SU-DHL-6 (cell line): Measurements from ENCODE around the gene LYPD6.

Experiments used
- H2AFZ ChIP-seq: fragments of 200-600 bp; sonication (generic); 2 replicates; pipeline ENCODE4 v1.6.1; 2014; ENCODE audit warnings: low read depth, mild to moderate bottlenecking, moderate library complexity, mixed read lengths, antibody characterized with exemption, low read length; ENCODE audit not compliant: severe bottlenecking
- H3F3A ChIP-seq: fragments of 200-600 bp; shearing (Covaris generic); 2 replicates; pipeline ENCODE4 v1.6.0; 2016; ENCODE audit warnings: antibody characterized with exemption, mild to moderate bottlenecking; ENCODE audit not compliant: insufficient read depth
- H3K27ac ChIP-seq: fragments of 200-600 bp; sonication (generic); 2 replicates; pipeline ENCODE4 v1.5.1; 2016; ENCODE audit warnings: low read depth, mild to moderate bottlenecking, low read length, moderate library complexity, mixed read lengths
- H3K27me3 ChIP-seq: fragments of 200-600 bp; sonication (generic), shearing (Covaris generic); 2 replicates; pipeline ENCODE4 v1.6.0; 2014; ENCODE audit warnings: mild to moderate bottlenecking, low read length
- H3K36me3 ChIP-seq: fragments of 200-600 bp; sonication (generic); 2 replicates; pipeline ENCODE4 v1.6.1; 2014; ENCODE audit warnings: mild to moderate bottlenecking, low read length, mixed read lengths
- H3K4me2 ChIP-seq: fragments of 300-600, 200-600 bp; shearing (Covaris generic), sonication (generic); 2 replicates; pipeline ENCODE4 v1.6.0; 2014; ENCODE audit warnings: low read length, low read depth, mild to moderate bottlenecking; ENCODE audit not compliant: poor library complexity, severe bottlenecking
- H3K4me3 ChIP-seq: fragments of 200-600 bp; sonication (generic); 2 replicates; pipeline ENCODE4 v1.5.1; 2014; ENCODE audit warnings: antibody characterized with exemption, low read length, mild to moderate bottlenecking, mixed read lengths; ENCODE audit not compliant: insufficient read depth, poor library complexity, severe bottlenecking
- H3K79me2 ChIP-seq: fragments of 200-600 bp; sonication (generic); 2 replicates; pipeline ENCODE4 v1.6.1; 2014; ENCODE audit warnings: mild to moderate bottlenecking, low read length, moderate library complexity; ENCODE audit not compliant: insufficient read depth
- H3K9ac ChIP-seq: fragments of 200-600 bp; sonication (generic); 2 replicates; pipeline ENCODE4 v1.7.0; 2014; ENCODE audit warnings: mild to moderate bottlenecking, low read length
- H3K9me2 ChIP-seq: fragments of 200-600 bp; sonication (generic); replicated peaks from 2 replicates; pipeline ENCODE4 v1.6.1; 2014; ENCODE audit warnings: low read length; ENCODE audit not compliant: insufficient read depth
- H3K9me3 ChIP-seq: fragments of 200-600 bp; sonication (generic); 2 replicates; pipeline ENCODE4 v1.6.1; 2014; ENCODE audit warnings: low read length, mixed read lengths; ENCODE audit not compliant: insufficient read depth
- H4K20me1 ChIP-seq: fragments of 200-600 bp; sonication (generic); 2 replicates; pipeline ENCODE4 v1.6.1; 2014; ENCODE audit warnings: low read depth, mild to moderate bottlenecking, antibody characterized with exemption, low read length, moderate library complexity, mixed read lengths
- CTCF ChIP-seq: fragments of 200-600 bp; sonication (generic); IDR thresholded peaks from one replicate; pipeline ENCODE4 v1.5.1; 2017; ENCODE audit warnings: antibody characterized with exemption, mild to moderate bottlenecking, low read length, moderate library complexity; ENCODE audit not compliant: insufficient read depth, poor library complexity, severe bottlenecking
- EZH2phosphoT487 ChIP-seq: fragments of 200-600 bp; sonication (generic), shearing (Covaris generic); conservative IDR thresholded peaks from 2 replicates; pipeline ENCODE4 v1.6.1; 2018; ENCODE audit warnings: mild to moderate bottlenecking, antibody characterized with exemption, low read length, moderate library complexity, mixed read lengths

The LYPD6 gene

GRCh38 chr2:149375801-149376361 is 45.5 kb downstream of the LYPD6 start:
- H3K27ac ChIP-seq = no peak overlapping the region
- no peak overlapping the region for H3K4me2 ChIP-seq
- TF ChIP-seq CTCF = no peak
- TF ChIP-seq EZH2phosphoT487 = no peak

GRCh38 chr2:149380205-149380604 is 49.8 kb downstream of the LYPD6 start:
- H3K9me2 ChIP-seq = no peaks in the 10 kb centered on the region

More at GRCh38 chr2:149375801-149376361, 45.5 kb downstream of the LYPD6 start:
- Histone ChIP-seq H4K20me1 (no peaks in the 10 kb centered on the region), H3K9ac (no peak overlapping the region), H3K36me3 (no peaks in the 10 kb centered on the region), H2AFZ (no peak overlapping the region), H3K79me2 (no peaks in the 10 kb centered on the region), H3K27me3 (no peaks in the 10 kb centered on the region), H3K4me3 (no peak overlapping the region), H3F3A (no peaks in the 10 kb centered on the region), H3K9me2 (no peaks in the 10 kb centered on the region), H3K9me3 (no peaks in the 10 kb centered on the region)

GRCh38 chr2:149383340-149383739 is 53.0 kb downstream of the LYPD6 start:
- no peaks in the 10 kb centered on the region for H4K20me1 ChIP-seq
- H3K36me3 ChIP-seq = no peaks in the 10 kb centered on the region
- H3K79me2 ChIP-seq = no peaks in the 10 kb centered on the region
- no peaks in the 10 kb centered on the region for H3K9me3 ChIP-seq
- no peak overlapping the region for H3K4me2 ChIP-seq
- H3K9ac ChIP-seq = no peak overlapping the region
- no peak overlapping the region for H3K27ac ChIP-seq
- no peak overlapping the region for H2AFZ ChIP-seq
- TF ChIP-seq EZH2phosphoT487 (no peak), CTCF (no peak)
- H3K9me2 ChIP-seq = no peaks in the 10 kb centered on the region
- no peaks in the 10 kb centered on the region for H3F3A ChIP-seq
- no peaks in the 10 kb centered on the region for H3K27me3 ChIP-seq
- no peak overlapping the region for H3K4me3 ChIP-seq

More at GRCh38 chr2:149380205-149380604, 49.8 kb downstream of the LYPD6 start:
- no peak overlapping the region for H3K4me2 ChIP-seq
- no peak overlapping the region for H3K9ac ChIP-seq
- no peaks in the 10 kb centered on the region for H3K9me3 ChIP-seq
- H3K27me3 ChIP-seq = no peaks in the 10 kb centered on the region
- no peak overlapping the region for H3K27ac ChIP-seq
- no peak overlapping the region for H2AFZ ChIP-seq
- no peaks in the 10 kb centered on the region for H4K20me1 ChIP-seq
- H3F3A ChIP-seq = no peaks in the 10 kb centered on the region
- H3K79me2 ChIP-seq = no peaks in the 10 kb centered on the region
- no peaks in the 10 kb centered on the region for H3K36me3 ChIP-seq
- H3K4me3 ChIP-seq = no peak overlapping the region
- no peak for TF ChIP-seq EZH2phosphoT487
- TF ChIP-seq CTCF = no peak
